SK-N-MC (cell line): ENCODE measurements around the gene CCSAP.

Experiments
- DNase-seq: peaks from one replicate; pipeline ENCODE4 v3.0.0-alpha.2; 2011; ENCODE audit warnings: low read depth, low spot score
- H3K27ac ChIP-seq: fragments of 200-600 bp; sonication (generic); 2 replicates; pipeline ENCODE4 v1.5.1; 2016; ENCODE audit warnings: mixed run types
- H3K36me3 ChIP-seq: fragments of 200-600 bp; sonication (generic); 2 replicates; pipeline ENCODE4 v1.6.1; 2017; ENCODE audit warnings: antibody characterized with exemption, low read length, mixed read lengths; ENCODE audit not compliant: insufficient read depth
- H3K4me3 ChIP-seq: fragments of 200-600 bp; sonication (generic); 2 replicates; pipeline ENCODE4 v1.5.1; 2016
- H3K9ac ChIP-seq: fragments of 200-600 bp; sonication (generic); 2 replicates; pipeline ENCODE4 v1.8.0; 2017; ENCODE audit warnings: mixed run types, mixed read lengths; ENCODE audit not compliant: insufficient read length
- H3K9me3 ChIP-seq: fragments of 200-600 bp; sonication (generic); 2 replicates; pipeline ENCODE4 v1.6.1; 2017; ENCODE audit warnings: low read depth, mild to moderate bottlenecking, antibody characterized with exemption, low read length, moderate library complexity, mixed read lengths
- EZH2 ChIP-seq: fragments of 200-600 bp; sonication (generic); IDR thresholded peaks from one replicate; pipeline ENCODE4 v1.6.1; 2017; ENCODE audit warnings: antibody characterized with exemption
- FOXP2 ChIP-seq: optimal IDR thresholded peaks from 2 replicates; pipeline ENCODE3; 2011; ENCODE audit warnings: mild to moderate bottlenecking, moderate library complexity; ENCODE audit not compliant: insufficient read depth; ENCODE audit errors: extremely low read length, control extremely low read depth
- POLR2AphosphoS5 ChIP-seq: IDR thresholded peaks from 2 replicates; pipeline ENCODE4 v1.6.1; 2012; ENCODE audit warnings: mild to moderate bottlenecking, low read depth, low read length, borderline replicate concordance

Gene CCSAP

DNA sequence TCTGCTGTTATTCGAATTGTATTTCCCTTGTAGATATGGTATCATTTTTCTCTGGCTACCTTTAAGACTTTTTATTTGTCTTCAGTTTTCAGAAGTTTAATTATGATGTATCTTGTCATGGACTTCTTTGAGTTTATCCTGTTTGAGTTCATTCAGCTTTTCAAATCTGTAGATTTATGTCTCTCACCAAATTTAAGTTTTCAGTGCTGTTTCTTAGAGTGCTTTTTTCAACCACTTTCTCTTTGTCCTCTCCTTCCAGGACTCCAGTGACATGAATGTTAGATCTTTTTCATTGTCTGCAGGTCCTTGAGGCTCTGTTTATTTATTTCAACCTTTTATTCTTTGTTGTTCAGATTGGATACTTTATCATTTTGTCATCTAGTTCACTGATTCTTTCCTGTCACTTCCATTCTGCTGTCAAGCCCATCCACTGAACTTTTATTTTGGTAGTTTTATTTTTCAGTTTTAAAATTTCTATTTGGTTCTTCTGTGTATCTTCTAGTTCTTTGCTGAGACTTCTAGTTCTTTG, 60.5 kb downstream of the CCSAP start:
- Histone ChIP-seq H3K9me3 (no peaks in the 10 kb centered on the region), H3K36me3 (no peaks in the 10 kb centered on the region), H3K27ac (no peak overlapping the region), H3K9ac (no peak overlapping the region), H3K4me3 (no peak overlapping the region)
- TF ChIP-seq POLR2AphosphoS5, result no peak
- no peak for TF ChIP-seq FOXP2
- no peak for DNase-seq

DNA sequence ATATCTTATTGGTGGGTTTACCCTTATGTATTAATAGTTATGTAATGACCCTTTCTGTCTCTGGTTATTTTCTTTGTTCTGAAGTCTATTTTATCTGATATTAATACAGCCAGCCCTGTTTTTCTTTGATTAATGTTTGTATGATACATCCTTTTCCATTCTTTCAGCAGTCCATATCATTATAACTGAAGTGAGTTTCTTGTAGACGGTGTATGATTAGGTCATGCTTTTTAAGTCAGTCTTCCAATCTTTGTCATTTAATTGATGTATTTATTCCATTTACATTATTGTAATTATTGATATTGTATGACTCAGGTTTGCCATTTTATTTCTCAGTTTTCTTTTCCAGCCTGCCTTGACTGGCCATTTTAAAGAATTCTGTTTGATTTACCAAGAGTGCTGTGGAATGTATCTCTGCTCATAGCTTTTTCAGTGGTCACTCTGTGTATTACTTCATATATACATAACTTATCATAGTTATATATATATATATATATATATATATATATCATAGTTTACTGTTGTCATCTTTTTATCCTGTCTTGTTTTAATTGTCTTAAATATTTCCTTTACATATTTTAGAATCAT, 61.4 kb downstream of the CCSAP start:
- Histone ChIP-seq H3K9me3 (no peaks in the 10 kb centered on the region), H3K4me3 (no peak overlapping the region), H3K27ac (no peak overlapping the region), H3K9ac (no peak overlapping the region), H3K36me3 (no peaks in the 10 kb centered on the region)
- TF ChIP-seq POLR2AphosphoS5, result no peak
- TF ChIP-seq FOXP2, result no peak
- no peak for TF ChIP-seq EZH2
- no peak for DNase-seq

DNA sequence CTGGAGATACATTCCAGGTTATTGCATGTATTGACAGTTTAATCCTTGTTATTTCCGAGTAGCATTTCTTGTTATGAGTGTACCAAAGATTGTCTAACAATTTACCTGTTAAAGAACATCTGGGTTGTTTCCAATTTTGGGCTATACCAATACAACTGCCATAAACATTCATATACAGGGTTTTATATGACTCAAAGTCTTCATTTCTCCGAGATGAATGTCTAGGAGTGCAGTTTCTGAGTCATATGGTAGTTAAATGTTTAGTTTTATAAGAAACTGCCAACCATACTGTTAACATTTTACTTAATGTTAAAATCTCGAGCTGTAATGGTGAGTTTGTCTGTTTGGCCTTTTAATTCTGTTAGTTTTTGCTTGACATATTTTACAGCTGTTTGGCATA, 61.9 kb downstream of the CCSAP start:
- no peak for DNase-seq

GRCh38 chr1:229280037-229280828, 62.6 kb downstream of the CCSAP start:
- Histone ChIP-seq H3K4me3 (no peak overlapping the region), H3K36me3 (no peaks in the 10 kb centered on the region), H3K9ac (no peak overlapping the region), H3K9me3 (no peaks in the 10 kb centered on the region), H3K27ac (no peak overlapping the region)
- TF ChIP-seq FOXP2, result no peak
- no peak for TF ChIP-seq EZH2
- no peak for TF ChIP-seq POLR2AphosphoS5
- DNase-seq, result no peak

More for the DNA sequence above, 61.9 kb downstream of the CCSAP start:
- no peaks in the 10 kb centered on the region for H3K9me3 ChIP-seq
- H3K9ac ChIP-seq, result no peak overlapping the region
- H3K36me3 ChIP-seq, result no peaks in the 10 kb centered on the region
- no peak overlapping the region for H3K4me3 ChIP-seq
- no peak overlapping the region for H3K27ac ChIP-seq
- no peak for TF ChIP-seq POLR2AphosphoS5
- no peak for TF ChIP-seq FOXP2
- no peak for TF ChIP-seq EZH2

- H3K9ac ChIP-seq, result no peak overlapping the region
- no peak overlapping the region for H3K27ac ChIP-seq
- H3K4me3 ChIP-seq, result no peak overlapping the region
- TF ChIP-seq FOXP2, result no peak
- no peak for TF ChIP-seq POLR2AphosphoS5
- TF ChIP-seq EZH2, result no peak
- DNase-seq, result no peak
- no peaks in the 10 kb centered on the region for H3K36me3 ChIP-seq
- H3K9me3 ChIP-seq, result no peaks in the 10 kb centered on the region
These were observed 63.6 kb downstream of the CCSAP start for GRCh38 chr1:229279242-229279641.

GRCh38 chr1:229278120-229278741, 64.6 kb downstream of the CCSAP start:
- H3K9ac ChIP-seq, result no peak overlapping the region
- DNase-seq, result no peak
- TF ChIP-seq POLR2AphosphoS5 (no peak), EZH2 (no peak), FOXP2 (no peak)
- no peak overlapping the region for H3K4me3 ChIP-seq
- H3K27ac ChIP-seq, result no peak overlapping the region
- no peaks in the 10 kb centered on the region for H3K9me3 ChIP-seq
- no peaks in the 10 kb centered on the region for H3K36me3 ChIP-seq

- Histone ChIP-seq H3K27ac (no peak overlapping the region), H3K9me3 (no peaks in the 10 kb centered on the region), H3K36me3 (no peaks in the 10 kb centered on the region), H3K9ac (no peak overlapping the region), H3K4me3 (no peak overlapping the region)
- no peak for TF ChIP-seq FOXP2
- TF ChIP-seq EZH2, result no peak
- no peak for TF ChIP-seq POLR2AphosphoS5
- DNase-seq, result no peak
These were observed 67.8 kb downstream of the CCSAP start for GRCh38 chr1:229275005-229275404.

DNA sequence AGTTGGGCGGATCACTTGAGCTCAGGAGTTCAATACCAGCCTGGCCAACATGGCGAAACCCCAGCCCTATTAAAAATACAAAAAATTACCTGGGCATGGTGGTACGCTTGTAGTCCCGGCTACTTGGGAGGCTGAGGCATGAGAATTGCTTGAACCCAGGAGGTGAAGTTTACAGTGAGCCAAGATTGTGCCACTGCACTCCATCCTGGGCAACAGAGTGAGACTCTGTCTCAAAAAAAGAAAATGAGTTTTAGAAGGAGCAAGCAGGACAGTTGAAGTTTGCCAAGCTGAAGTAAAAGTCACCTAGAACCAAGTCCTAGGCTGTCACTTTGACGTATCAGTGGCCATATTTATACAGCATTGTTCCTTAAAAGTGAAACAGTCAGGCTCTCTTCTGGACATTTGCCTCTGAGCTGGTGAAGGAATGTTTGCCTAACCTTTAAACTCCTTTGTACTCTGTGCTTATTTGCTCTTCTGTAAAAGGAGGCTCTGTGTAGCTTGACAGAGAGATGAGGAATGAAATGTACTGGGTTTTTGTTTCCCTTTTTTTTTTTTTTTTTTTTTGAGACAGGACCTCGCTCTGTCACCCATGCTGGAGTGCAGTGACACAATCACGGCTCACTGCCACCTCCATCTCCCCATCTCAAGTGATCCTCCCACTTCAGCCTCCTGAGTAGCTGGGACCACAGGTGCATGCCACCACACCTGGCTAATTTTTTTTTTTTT, 69.2 kb downstream of the CCSAP start:
- H3K36me3 ChIP-seq, result no peaks in the 10 kb centered on the region
- H3K27ac ChIP-seq, result no peak overlapping the region
- H3K9ac ChIP-seq, result no peak overlapping the region
- no peak for DNase-seq
- TF ChIP-seq FOXP2, result no peak
- no peak for TF ChIP-seq POLR2AphosphoS5
- TF ChIP-seq EZH2, result no peak
- H3K9me3 ChIP-seq, result no peaks in the 10 kb centered on the region
- H3K4me3 ChIP-seq, result no peak overlapping the region
